ENCODE results near the gene SHF.

SHF gene

DNA sequence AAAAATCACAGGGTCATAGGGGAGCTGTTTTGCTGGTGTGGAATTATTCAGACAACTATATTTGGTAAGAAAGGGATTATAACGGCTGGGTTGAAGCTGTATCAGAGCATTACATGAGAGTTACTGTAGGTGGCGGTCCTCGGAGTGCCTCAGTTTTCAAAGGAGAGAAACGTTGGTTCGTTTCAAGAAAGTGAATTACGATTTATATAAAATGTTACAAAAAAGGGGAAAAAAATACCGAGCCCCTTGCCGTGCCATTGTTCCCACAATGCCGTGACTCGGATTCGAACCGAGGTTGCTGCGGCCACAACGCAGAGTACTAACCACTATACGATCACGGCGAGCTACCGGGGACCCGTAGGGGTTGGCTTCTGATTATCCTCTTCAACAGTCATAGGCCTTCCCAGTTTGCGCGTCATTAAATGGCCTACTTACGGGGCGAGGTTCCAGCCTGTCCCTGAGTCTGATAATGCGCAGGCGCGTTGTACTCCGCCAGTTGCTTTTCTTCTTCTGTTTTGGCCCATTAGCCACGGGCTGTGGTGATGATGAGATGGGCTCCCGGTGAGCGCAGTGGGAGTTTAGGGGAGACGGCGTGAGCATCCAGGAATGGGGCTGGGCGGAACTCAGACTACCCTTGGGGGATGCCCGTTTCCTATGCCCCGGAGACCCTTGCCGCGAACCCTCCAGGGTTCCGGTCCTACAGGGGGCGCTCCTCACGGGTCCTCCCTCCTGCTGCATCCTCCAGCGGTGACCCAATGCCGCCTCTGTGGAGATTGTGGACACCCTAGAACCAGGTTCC, 10.8 kb upstream of the SHF start:
- DNase-seq = no peak

DNA sequence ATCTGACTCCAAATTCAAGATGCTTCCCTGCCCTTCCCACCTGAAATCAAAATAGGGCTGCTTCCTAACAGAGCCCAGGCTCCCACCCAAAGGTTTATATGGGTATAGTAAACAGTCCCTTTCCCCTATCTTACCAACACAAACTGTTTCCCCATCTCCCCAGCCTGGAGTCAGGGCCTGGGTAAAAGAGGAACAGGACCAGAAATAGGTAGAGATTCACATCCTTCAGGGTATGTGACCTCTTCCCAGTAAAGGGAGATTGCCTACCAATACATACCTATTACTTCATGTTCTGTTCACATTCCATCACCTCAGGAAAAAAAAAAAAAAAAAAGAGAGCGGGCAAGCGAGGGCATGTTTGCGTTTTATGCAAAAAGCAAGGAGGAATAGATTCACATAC, 9.7 kb upstream of the SHF start:
- no peak for DNase-seq

DNA sequence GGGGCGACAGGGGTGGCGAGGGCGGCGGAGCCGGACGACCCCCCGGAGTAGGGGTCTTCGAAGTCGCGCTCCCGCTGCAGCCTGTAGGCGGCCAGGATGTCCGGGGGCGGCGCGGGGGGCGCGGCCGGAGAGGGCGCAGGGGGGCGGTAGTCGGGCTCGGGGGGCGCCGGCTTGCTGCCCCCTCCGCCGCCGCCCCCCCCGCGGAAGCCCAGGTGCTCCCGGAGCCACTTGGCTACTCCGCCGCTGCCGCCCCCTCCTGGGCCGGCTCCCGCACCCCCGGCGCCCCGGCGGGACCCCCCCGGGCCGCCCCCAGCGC, 230 bp downstream of the SHF start:
- DNase-seq = no peak

DNA sequence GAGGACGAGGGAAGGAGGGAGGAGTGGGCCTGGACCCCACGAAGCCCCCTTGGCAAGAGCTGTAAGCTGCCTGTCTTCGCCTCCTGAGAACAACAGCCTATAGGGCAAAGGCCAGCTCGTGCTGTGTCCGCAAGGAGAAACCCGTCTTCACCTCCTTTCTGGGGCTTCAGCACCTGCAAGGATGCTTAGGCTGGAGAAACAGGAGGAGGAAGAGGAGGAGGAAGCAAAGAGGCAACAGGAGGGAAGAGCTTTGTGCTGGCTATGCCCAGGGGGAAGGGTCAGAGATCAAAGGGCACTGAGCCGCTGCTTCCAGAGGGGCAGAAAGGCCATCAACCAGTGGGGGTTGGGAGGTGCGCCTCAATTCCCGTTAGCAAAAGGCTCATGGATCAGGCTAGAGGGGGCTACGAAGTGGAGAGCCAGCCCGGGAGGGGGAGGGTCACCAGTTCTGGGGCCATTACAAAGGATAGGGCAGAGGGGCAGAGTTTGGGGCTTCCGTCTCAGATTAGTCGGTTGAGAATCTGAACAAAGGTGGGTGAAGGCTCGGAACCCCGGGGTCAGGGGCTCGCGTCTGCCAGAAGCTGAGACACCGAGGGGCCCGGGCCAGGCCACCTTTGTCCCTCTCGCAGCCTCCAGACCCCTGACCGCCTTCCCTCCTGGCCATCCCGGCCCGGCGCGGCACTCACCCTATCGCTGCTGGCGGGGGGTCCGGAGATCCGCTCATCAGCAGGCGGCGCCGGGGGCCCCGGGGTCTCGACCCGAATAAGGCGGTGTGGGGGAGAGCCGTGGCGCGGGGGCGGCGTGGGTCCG, 792 bp downstream of the SHF start:
- no peak for DNase-seq

DNA sequence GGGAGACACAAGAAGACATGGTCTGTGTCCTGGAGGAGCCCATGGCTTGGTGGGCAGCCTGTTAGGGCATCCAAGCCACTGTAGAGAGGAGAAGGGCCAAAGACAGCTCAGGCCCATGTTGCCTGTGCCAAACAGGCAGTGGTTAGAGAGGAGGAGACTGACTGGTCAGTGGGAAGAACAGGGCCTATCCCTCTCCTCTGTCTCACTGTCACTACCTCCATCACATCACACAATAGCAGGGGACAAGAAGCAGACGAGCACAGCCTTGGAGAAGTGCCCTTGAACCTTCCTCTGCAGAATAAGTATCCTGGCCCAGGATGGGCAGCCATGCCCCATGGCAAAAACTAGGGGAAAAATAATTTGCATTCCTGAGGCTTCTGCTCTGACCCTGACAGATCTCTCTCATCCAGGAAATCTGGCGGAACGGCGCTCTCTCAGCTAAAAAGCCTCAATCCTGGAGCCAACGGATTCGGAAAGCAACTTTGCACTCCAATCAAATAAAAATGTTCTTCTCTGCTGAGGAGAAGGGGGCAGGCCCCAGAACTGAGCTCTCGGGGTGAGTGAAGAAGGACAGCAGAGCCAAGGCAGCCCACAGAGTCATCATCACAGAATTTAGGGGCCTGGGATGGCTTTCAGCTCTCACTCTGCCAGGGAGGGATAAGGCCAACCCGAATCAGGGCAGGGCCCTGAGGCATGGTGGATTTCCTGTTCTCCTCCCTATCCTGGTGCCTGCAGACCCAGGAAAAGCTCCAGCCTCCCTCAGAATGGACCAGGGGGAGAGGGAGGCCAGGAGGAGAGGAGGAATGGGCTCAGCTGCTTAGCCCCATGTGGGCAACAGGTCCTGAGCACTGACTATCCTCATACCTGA, 1.6 kb downstream of the SHF start:
- no peak for DNase-seq

GRCh38 chr15:45185069-45185779, 2.5 kb downstream of the SHF start:
- no peak for DNase-seq

DNA sequence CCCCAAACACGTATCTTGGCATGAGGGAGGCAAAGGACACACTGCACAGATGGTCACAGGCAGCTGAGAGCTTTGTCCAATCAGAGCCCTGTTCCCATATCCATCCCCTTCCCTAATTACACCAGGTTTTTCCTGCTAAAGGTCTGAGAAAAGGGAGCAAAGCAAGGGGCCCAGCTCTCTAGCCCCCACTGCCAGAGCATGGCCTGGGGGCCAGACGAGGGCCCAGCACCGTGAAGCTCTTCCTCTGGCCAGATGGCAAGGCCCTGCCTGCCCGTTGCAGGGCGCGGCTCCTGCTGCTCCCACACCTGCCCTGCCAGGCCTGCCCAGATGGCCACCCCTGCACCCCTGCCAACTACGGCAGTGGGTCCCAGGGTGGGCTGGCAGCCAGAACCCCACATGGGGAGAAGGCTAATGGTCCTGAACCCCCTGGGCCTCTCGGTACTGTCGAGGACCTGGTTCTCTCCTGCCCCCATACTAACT, 3.2 kb downstream of the SHF start:
- no peak for DNase-seq

DNA sequence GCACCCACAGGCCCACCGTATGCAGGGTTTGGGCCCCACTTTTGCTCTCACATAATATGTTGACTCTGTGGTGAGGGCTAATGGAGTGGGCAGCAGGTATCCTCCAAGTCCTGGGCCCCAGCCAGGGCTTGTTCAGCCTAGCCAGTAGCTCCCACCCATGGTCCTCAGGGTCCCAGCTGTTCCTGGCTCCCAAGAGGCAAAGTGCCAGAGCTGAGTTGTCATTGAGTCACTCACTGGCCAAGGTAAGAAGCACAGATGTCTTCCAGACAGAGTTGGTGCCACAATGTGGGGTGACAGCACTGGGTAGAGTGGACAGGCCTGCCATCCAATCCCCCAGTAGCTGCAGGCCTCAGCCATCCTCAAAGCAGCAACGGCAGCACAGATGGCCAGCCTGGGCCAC, 4.3 kb downstream of the SHF start:
- DNase-seq = no peak

DNA sequence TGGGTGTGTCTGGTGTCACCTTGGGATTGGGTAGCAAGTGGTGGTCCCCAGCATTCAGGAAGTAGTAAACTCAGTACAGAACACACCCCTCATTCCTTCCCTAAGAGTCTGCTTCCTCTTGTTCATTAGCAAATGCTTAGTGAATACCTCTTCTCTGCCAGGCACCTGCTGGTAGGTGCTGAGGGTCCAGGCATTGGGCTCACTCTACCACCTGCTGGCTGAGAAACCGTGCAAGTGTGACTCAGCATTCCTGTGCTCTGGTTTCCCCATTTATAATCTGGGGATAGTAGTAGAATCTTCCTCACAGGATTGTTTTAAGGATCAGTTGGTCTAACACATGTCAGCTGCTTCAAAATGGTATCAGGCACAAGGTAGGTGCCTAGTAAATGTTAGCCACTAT, 4.8 kb downstream of the SHF start:
- no peak for DNase-seq

DNA sequence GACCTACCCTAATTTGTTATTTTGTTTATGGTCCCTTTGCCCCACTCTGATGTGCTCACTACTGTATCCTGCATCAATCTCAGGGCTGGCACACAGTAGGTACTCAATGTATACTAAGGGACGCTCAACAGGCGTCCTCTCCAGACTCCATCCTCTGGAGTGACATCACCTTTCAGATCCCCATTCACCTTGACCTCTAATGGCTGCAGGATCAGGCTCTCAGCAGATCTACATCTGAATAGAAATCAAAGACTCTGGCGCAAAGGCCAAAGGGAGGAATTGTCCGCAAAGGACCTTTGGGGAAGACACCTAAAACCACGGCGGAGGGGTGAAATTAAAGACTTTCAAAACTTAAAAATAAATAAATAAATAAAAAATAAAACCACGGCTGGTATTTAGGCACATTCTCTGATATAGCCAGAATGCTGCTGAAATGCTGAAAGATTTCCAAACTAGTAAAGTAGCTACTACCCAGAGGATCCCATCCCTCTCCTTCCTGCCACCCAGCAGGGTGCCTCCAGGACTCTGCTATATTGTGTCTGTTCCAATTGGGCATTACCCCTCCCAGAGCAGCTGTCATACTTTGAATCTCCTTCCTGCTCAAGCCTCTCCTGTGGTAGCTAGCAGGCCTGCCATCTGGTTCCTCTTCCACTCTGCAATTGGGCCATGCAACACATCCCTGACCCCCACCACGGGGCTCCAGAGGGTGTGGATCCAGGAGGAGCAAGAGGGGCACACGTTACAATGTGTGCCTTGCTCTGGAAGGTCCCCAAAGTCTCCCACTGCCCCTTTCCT, 6.1 kb downstream of the SHF start:
- DNase-seq = no peak

GRCh38 chr15:45180648-45181436, 6.9 kb downstream of the SHF start:
- DNase-seq = no peak

GRCh38 chr15:45180201-45180600, 7.6 kb downstream of the SHF start:
- DNase-seq = no peak

DNA sequence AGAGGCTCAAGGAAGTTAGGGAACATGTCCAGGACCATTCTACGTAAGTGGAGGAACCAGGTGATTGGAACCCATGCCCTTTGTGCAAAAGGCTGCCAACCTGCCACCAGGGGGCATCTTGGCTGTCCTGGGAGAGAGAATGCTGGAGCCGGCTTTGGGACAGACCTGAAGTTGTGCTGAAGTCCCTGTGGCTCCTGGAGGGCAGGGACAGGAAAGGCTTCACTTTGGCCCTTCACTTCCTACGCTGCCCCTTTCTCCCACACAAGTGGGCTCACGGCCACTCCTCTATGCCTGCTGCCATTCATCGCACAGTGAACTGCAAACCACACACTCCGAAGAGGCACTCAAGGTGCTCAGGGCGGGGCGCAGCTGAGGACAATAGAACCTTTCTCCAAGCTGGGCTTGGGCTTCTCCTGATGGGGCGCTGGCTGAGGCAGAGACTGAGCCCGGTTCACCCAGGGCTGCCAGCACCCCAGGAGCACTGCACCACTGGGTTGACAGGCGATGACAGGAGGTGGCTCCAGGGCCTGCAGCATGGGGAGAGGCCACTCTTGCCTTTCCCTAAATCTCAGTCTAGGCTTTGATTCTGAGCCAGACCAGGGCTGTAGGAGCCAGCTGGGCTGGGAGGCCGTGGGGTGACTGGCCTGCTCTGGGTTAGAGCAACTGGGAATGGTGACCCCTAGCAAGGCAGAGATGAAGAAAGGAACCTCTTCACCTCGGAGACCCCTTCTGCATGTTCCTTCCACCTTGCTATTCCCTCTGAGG, 8.4 kb downstream of the SHF start:
- DNase-seq = no peak

- DNase-seq = no peak
Observed at GRCh38 chr15:45177285-45177684, 10.5 kb downstream of the SHF start.

DNA sequence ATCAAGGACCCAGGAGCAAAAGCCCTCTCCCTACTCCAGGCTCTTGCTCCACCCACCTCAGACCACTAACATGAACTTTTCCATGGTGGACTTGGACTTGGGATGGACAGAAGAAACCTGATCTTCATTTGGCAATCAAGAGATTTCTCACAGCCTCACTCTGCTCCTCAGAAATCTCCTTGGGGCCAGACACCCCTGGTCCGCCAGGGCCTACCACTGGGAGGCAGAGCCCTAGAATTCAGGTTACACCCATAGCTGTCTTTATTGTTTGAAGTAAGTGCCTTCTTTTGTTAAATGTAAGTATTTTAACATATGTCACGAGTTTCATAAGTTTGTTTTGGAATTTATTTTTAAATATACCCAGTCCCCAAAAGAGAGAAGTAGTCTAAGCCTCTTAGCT, 13.2 kb downstream of the SHF start:
- no peak for DNase-seq

DNA sequence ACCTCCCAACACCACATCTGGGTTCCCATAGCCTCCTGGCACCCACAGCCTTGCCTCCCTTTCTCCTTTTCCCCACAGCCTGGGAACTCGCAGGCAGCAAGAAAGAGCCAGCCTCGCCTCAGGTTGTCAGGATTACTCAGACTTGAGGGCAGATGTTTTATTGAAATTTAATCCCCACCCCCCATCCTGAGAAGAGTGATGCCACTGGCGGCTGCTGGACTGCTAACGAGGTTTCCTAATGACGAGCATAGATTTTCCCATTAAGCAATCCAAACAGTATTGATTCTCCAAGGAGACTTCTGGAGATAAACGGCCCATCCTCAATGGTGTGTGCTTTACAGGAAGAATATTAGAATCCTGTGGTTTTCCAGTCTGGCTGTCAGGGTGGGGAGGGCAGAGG, 13.7 kb downstream of the SHF start:
- DNase-seq = no peak

- no peak for DNase-seq
Observed at GRCh38 chr15:45171912-45172311, 15.9 kb downstream of the SHF start.

DNA sequence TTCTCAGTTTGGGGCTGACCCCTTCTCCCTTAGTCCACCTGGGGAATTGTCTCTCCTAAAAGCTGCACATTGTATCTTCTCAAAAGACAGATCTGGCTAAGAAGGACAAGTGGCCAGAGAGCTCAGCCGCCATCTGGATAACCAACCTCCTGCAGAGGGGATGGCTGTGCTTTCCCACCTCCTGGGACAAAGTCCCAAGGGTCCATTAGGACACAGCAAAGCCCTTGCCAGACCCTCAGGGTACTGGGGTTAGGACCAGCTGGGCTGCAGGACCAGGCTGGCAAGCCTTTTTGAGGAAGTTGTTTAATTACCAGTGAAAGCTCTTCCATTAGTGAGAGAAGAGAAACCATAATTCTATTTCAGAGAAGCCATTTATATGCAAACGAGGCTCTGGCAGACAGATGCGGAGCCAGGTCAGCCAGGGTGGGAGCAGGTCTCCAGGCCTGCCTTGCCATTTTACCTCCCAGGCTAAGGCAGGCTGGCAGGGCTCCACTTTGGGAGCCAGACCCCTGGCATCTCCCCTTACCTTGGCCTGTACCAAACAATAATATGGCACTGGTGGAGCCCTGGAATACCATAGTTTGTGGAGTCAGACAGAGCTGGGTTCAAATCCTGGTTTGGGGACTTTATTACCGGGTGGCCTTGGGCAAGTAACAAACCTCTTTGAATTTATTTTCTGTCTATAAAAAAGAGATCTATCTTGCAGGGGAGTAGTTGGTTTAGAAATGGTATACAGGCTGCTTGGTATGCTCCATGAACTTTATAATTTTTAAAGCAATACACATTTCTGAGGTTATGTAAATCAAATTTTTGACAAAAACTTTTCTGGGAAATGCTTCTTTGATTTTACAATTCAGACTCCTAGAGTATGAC, 17.9 kb downstream of the SHF start:
- DNase-seq = no peak

All from NCI-H510A (cell line).